HG02623 (cell line): Measurements from ENCODE around the gene MOB2.
"Not testable (repeated sequence)": the region's sequence is repeated elsewhere in the genome, so short reads cannot be mapped to it uniquely, and the experiment has no call there.

Experiments used
- ATAC-seq: cut with Tn5 transposase; IDR thresholded peaks from one replicate; pipeline ENCODE4 v1.9.1; 2021; ENCODE audit warnings: moderate library complexity; ENCODE audit not compliant: unreplicated experiment

Gene MOB2

GRCh38 chr11:1446623-1447022 is 40.0 kb downstream of the MOB2 start:
- ATAC-seq: no peak

DNA sequence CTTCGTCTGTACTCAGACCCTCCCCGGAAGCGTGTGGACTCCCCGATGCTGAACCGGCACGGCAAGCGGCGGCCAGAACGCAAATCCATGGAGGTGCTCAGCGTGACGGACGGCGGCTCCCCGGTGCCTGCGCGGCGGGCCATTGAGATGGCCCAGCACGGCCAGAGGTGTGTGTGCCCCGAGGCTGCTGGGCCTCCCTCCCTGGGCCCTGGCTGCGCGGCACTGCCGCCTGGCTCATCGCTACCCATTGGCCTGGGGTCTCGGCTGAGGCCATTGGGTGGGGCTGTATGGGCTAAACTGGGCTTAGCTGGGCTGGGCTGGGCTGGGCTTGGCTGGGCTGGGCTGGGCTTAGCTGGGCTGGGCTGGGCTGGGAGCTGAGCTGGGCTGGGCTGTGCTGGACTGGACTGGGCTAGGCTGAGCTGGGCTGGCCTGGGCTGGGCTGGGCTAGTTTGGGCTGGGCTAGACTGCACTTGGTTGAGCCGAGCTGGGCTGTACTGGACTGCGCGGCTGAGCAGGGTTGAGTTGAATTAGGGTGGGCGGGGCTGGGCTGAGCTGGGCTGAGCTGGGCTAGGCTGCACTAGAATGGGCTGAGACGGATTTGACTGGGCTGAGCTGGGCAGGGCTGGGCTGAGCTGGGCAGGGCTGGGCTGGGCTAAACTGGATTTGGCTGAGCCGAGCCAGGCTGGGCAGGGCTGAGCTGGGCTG is 40.7 kb downstream of the MOB2 start:
- no peak for ATAC-seq

- ATAC-seq: no peak
Observed at GRCh38 chr11:1444823-1445422, 41.7 kb downstream of the MOB2 start.

- ATAC-seq: no peak
Observed at GRCh38 chr11:1444321-1444720, 42.3 kb downstream of the MOB2 start.

DNA sequence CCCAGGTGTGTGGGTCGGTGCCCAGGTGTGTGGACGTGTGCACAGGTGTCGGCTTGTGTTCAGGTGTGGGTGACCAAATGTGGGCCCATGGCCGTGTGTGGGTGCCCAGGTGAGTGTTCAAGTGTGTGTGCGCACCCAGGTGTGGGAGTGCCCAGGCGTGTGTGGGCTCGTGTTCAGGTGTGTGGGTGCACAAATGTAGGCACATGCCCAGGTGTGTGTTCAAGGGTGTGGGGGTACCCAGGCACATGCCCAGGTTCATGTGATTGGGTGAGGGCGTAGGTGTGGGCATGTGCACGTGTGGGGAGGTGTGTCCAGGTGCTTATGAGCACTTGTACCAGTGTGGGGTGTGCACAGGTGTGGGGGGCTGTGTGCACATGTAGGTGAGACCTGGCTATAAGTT is 42.8 kb downstream of the MOB2 start:
- ATAC-seq: no peak

DNA sequence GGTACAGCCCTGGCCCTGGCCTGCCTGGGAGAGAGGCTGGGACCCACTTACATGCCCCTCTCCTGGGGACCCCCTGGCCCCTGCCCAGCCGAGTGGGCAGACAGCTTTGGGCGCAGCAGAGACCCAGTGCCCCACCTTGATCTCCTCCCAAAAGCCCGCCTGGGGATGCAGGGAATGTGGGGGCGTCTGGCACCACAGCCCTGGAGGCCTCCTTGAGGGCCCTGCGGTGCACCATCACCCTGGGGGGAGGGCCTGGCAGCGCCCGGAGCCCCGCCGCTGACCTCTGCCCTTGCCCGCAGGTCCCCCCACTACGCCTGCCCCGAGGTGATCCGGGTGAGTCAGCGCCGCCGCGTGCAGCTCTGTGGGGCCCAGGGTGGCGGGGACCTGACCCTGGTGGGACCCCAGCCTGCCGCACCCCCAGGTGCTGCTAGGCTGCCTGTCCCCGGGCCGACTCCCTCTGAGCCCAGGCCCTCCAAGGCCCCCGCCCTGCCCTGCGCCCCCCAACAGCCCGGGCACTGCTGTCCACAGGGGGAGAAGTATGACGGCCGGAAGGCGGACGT is 43.7 kb downstream of the MOB2 start:
- ATAC-seq: no peak

DNA sequence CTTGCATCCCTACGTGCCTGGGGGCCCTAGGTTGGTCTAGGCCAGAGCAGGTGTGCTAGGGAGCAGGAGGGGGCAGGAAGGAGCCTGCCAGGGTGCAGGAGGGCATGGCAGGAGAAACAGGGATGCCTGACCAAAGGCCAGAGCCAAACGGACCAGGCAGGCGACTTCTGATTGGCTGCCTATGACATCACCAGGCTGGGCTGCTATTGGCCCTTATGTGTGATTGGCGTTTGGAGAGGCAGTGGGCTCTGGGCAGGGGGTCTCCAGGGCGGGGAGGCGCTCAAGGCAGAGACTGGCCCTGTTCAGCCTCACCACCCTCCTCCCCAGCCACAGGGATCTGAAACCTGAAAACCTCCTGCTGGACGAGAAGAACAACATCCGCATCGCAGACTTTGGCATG is 44.4 kb downstream of the MOB2 start:
- ATAC-seq: no peak

DNA sequence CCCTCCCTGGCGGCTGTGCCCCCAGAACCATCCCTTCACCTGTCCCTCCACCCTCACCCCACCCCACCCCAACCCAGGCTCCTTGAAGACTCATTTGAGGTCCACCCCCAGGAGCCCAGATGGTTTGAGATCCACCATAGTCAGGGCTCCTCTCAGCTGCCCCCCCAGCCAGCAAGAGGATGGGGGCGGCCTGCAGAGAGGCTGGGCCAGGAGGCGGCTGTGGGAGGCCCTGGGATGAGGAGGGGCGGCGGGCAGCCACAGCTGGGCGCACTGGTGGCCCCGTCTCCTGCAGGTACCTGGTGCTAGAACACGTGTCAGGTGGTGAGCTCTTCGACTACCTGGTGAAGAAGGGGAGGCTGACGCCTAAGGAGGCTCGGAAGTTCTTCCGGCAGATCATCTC is 46.1 kb downstream of the MOB2 start:
- no peak for ATAC-seq

GRCh38 chr11:1440066-1440465 is 46.5 kb downstream of the MOB2 start:
- ATAC-seq: no peak

GRCh38 chr11:1439341-1439740 is 47.2 kb downstream of the MOB2 start:
- no peak for ATAC-seq

- ATAC-seq: no peak
Observed at GRCh38 chr11:1438967-1439330, 47.6 kb downstream of the MOB2 start.

DNA sequence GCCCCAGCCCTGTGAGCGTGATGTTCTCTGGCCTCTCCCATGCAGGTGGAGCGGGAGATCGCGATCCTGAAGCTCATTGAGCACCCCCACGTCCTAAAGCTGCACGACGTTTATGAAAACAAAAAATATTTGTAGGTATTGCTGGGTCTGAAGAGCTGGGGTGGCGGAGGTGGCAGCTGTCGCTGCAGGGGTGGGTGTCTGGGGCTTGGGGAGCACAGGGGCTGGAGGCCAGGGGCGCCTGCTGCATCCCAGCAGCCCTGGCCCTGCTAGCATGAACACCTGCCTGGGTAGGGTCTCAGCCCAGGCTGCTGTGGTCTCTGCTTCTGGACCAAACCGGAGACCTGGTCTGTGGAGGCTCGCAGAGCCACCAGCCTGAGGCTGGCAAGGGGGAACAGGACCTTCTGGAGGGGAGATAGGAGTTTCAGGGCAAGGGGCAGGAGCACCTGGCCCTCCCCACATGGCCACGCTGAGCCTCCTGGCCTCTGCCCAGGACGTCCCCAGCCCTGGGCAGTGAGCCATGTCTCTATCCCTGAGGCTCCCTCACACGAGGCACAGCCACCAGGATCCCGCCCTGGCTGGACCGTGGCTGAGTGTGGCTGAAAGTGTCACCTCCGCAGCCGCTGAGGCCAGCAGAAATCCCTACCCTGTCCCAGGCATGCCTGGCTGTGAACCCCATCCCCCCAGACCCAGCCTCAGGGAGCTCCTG is 48.2 kb downstream of the MOB2 start:
- no peak for ATAC-seq

DNA sequence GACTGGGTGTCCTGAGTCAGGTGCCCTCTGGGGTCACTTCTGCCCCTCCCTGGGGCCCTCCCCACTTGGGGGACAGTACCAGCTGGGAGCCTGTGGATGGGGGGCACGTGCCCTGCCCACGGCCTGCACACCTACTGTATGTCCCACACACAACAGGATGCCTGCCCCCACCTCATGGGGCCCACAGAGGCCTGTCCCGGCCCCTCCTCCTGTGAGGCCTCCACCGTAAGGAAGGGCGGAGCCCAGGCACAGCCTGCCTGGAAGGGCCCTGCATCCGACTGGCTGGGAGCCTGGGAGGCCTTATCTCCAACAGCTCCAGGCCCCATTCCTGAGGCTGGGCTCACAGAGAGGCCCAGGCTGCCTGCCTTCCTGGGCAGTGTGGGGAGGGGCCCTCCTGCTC is 49.1 kb downstream of the MOB2 start:
- ATAC-seq: no peak

GRCh38 chr11:1436468-1437039 is 50.0 kb downstream of the MOB2 start:
- ATAC-seq: no peak

GRCh38 chr11:1435820-1436467 is 50.6 kb downstream of the MOB2 start:
- ATAC-seq: no peak

DNA sequence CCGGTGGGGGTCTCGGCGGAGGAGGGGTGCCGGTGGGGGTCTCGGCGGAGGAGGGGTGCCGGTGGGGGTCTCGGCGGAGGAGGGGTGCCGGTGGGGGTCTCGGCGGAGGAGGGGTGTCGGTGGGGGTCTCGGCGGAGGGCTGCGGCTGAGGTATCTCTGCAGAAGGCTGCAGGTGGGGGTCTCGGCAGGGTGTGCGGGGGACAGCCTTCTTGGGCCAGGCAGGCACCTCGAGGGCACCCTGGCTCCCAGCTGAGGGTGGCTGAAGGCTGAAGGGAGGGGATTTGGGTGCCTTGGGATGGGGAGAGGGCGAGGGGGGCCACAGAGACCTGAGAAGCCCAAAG is 51.1 kb downstream of the MOB2 start:
- not testable (repeated sequence) for ATAC-seq

DNA sequence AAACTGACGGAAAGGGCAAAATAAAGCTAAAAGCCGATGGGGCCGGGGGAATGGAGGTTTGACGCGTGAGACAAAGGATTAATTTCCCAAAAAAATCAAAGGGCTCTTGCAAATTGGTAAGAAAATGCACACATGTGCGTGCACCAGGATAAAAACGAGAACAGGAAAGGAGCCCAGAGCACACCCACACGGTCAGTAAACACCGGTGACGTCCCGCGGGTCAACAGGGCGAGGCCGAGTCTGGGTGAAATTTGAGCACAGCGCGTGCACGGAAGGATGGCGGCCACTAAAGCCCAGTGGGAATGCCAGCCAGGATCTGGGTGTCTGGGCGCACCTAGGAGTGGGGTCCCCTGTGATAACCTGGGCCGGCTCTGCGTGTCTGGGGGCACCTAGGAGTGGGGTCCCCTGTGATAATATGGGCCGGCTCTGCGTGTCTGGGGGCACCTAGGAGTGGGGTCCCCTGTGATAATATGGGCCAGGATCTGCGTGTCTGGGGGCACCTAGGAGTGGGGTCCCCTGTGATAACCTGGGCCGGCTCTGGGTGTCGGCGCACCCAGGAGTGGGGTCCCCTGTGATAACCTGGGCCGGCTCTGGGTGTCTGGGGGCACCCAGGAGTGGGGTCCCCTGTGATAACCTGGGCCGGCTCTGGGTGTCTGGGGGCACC is 52.5 kb downstream of the MOB2 start:
- no peak for ATAC-seq

DNA sequence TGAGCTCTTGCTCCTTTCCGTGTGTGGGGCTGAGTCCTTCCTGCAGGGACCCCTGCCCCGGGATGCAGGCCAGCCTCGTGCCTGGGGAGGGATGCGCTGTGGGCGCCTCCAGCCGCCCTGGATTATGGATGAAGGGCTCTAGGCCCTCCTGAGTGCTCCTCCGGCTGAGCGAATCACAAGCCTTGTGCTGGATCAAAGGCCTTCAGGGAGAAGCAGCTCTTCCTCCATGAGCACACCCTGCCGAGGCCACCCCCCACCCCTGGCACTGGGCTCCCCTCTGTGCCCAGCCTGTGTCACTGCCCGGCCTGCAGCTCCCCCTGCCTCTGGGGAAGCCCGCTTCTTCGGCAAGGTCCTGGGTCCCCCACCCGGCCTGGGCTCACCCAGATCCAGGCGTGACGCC is 53.0 kb downstream of the MOB2 start:
- no peak for ATAC-seq

DNA sequence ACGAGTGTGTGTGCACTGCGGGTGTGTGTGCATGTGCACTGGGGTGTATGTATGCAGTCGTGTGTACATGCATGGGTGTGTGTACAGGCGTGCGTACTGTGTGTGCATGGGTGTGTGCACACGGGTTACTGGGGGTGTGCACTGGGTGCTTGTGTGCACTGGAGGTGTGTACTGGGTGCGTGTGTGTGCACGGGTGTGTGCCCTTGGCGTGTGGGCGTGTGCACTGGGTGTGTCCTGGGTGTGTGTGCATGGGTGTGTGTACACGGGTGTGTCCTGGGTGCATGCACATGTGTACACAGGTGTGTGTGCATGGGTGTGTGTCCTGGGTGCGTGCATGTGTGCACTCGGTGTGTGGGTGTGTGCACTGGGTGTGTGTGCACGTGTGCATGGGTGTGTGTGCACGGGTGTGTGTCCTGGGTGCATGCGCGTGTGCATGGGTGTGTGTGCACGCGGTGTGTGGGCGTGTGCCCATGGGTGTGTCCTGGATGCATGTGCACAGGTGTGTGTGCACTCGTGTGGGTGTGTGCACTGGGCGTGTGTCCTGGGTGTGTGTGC is 57.7 kb downstream of the MOB2 start:
- no peak for ATAC-seq

GRCh38 chr11:1425439-1425838 is 61.1 kb downstream of the MOB2 start:
- ATAC-seq: no peak

- ATAC-seq: no peak
Observed at GRCh38 chr11:1425006-1425405, 61.6 kb downstream of the MOB2 start.
